Head of caudate nucleus (tissue), 42 donors: Measurements from ENCODE around the gene SPTBN4.
"Not testable (repeated sequence)": the region's sequence is repeated elsewhere in the genome, so short reads cannot be mapped to it uniquely, and the experiment has no call there.

ENCODE experiments used
- DNase-seq, 42 donors: peaks; one replicate each; pipeline versions ENCODE4 v3.0.0 to v3.0.0-alpha.2; 2020 to 2021; ENCODE audit warnings: mixed read lengths in 7 of 42
- intact Hi-C: fragments of 100-400 bp; cut with DNase I; formaldehyde crosslinking; loops from one replicate; pipeline ENCODE4 v1.15.0; 2022

The SPTBN4 gene

GRCh38 chr19:40521276-40521675, 54.5 kb downstream of the SPTBN4 start:
- intact Hi-C loops = no loop called here
- peak in 11 of 42 donors; percentile 13 to 52 (median 34) for DNase-seq

GRCh38 chr19:40521900-40522299, 55.1 kb downstream of the SPTBN4 start:
- DNase-seq, intact Hi-C loops: not testable (repeated sequence)

DNA sequence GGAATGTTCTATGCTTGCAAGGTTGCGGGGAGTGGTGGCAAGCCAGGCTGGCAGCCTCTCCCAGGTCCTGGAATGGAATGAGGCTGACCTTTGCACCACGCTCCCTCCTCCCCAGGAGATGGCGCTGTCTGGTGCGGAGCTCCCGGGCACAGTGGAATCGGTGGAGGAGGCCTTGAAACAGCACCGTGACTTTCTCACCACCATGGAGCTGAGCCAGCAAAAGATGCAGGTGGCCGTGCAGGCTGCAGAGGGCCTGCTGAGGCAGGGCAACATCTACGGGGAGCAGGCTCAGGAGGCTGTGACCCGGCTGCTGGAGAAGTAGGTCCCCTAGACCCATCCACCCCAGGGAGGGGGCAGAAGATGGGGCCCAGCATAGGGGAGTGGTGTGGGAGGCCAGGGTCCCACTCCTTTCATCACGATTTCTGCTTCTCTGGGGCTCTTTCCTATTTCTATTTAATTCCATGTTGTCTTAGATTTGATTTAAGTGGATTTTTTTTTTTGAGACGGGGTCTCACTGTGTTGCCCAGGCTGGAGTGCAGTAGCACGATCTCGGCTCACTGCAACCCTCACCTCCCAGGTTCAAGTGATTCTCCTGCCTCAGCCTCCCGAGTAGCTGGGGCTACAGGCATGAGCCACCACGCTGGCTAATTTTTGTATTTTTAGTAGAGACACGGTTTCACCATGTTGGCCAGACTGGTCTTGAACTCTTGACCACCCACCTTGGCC, 56.7 kb downstream of the SPTBN4 start:
- DNase-seq = peak in 41 of 42 donors; percentile 29 to 78 (median 61)
- intact Hi-C loops = no loop called here

- intact Hi-C loops = no loop called here
- DNase-seq = no peak
These were observed 57.3 kb downstream of the SPTBN4 start for GRCh38 chr19:40524133-40524549.

DNA sequence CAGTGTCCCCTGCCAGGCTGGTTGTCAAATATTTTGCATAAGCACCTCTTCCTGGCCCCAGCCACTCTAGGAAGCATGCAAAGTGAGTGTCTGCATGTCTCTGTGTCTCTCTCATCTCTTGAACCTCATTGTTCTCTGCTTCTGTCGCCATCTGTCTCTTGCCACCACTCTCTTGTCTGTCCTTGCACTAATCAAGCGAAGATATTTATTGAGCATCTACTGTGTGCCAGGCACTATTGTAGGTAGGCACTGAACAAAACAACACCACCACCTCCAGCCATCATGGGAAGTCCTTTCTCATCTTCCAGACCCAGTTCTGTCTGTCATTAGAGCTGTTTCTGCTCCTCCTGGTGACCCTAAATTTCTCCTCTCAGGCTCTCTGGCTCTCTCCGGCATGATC, 57.9 kb downstream of the SPTBN4 start:
- DNase-seq = no peak
- intact Hi-C loops = no loop called here

GRCh38 chr19:40525234-40526051, 58.6 kb downstream of the SPTBN4 start:
- intact Hi-C loops = no loop called here
- peak in 2 of 42 donors; percentile 21 to 29 for DNase-seq

DNA sequence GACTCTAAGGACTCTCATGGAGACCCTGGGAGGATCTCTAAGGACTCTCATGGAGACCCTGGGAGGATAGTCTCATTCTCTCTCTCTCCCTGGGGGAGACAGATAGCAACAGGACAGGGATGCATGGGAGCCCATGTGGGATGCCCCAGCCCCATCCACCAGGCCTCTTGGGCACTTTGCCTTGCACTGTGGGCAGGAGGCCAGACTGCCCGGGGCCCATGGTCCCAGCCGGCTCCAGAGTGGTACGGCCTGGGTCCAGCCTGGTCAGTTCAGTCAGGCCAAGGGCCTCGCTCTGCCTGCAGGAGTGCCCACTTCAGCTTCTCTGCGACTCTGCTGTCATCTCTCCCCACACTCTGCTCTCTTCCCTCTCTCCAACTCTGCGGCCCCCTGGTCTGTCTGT, 61.3 kb downstream of the SPTBN4 start:
- peak in 1 of 42 donors; percentile 27 for DNase-seq
- intact Hi-C loops = no loop called here

- intact Hi-C loops = loop anchor here (1.0 kb wide), 1 partner anchor 70 kb away; no protein-coding TSS in a partner anchor
- DNase-seq = no peak
These were observed 61.8 kb downstream of the SPTBN4 start for GRCh38 chr19:40528533-40529092.

GRCh38 chr19:40529093-40529954, 62.5 kb downstream of the SPTBN4 start:
- intact Hi-C loops = loop anchor here (1.0 kb wide), 1 partner anchor 69 kb away; no protein-coding TSS in a partner anchor
- peak; percentile 65 to 95 (median 88) for DNase-seq

DNA sequence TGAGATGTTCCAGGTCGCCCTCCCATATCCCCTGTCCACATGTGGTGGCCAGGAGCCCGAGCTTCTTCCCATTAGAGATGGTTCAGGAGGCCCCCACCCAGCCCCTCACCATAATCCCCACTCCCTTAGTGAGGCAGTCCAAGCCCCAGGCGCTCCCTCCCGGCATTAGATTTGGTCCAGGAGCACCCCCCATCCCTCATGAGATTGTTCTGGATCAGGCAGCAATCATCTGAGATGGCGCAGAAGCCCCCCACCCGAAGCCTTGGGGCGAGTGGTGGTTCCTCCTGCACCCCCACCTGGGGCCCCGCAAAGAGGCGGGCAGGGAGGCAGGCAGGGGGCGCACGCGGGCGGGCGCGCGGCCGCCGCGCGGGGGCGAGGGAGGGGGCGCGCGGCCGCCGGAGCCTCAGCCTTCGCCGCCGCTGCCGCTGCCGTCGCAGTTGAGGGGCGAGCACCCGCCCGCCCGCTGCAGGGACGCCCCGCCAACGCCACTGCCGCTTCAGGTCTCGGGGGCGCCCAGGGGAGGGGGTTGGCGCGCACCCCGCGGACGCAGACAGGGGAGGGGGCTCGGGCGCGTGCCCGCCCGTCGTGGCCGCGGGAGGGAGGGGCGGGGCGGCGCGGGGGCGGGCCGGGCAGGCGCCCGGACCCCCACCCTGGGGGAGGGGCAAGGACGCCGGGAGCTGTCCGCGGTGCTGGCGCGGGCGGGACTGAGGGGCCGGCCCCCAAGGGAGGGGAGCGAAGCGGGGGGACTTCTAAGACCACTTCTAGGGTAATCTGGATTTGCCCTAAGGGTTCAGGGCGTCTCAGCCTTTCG, 63.5 kb downstream of the SPTBN4 start:
- peak in 34 of 42 donors; percentile 13 to 71 (median 44) for DNase-seq
- intact Hi-C loops = loop anchor here (5.0 kb wide), 1 partner anchor 63 kb away; the partner anchor contains the start of genes BLVRB and SPTBN4

GRCh38 chr19:40533508-40533907, 66.7 kb downstream of the SPTBN4 start:
- no peak for DNase-seq
- intact Hi-C loops = loop anchor here (5.0 kb wide), 1 partner anchor 66 kb away; the partner anchor contains the start of genes BLVRB and SPTBN4

DNA sequence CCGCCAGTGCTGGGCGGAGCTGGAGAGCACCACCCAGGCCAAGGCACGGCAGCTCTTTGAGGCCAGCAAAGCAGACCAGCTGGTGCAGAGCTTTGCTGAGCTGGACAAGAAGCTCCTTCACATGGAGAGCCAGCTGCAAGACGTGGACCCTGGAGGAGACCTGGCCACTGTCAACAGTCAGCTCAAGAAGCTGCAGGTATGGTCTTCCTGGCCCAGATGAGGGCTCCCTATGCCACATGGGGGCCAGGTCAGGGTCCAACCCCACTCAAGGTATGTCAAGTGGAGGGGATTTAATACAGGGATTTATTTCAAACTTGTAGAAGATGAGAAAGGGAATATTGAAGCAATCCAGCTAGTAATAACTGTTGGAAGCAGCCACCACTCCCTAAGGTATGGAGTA, 67.3 kb downstream of the SPTBN4 start:
- no peak for DNase-seq
- intact Hi-C loops = loop anchor here (5.0 kb wide), 1 partner anchor 67 kb away; the partner anchor contains the start of genes BLVRB and SPTBN4

- peak in 22 of 42 donors; percentile 10 to 74 (median 33) for DNase-seq
- intact Hi-C loops = no loop called here
These were observed 72.3 kb downstream of the SPTBN4 start for GRCh38 chr19:40539070-40539469.

GRCh38 chr19:40542202-40542859, 75.5 kb downstream of the SPTBN4 start:
- intact Hi-C loops = no loop called here
- DNase-seq = peak in 11 of 42 donors; percentile 17 to 50 (median 35)

- DNase-seq = no peak
- intact Hi-C loops = no loop called here
These were observed 76.3 kb downstream of the SPTBN4 start for GRCh38 chr19:40543029-40543597.

GRCh38 chr19:40546153-40546841, 79.5 kb downstream of the SPTBN4 start:
- DNase-seq, intact Hi-C loops: not testable (repeated sequence)
